Activated CD8-positive, alpha-beta memory T cell treated with anti-CD3 and anti-CD28 coated beads, Interleukin-2, amount 50 U/mL, for 1 hour (primary cell): Measurements from ENCODE around the gene ITGA7.
"Not testable (repeated sequence)": the region's sequence is repeated elsewhere in the genome, so short reads cannot be mapped to it uniquely, and the experiment has no call there.

Source experiments
- DNase-seq: peaks from one replicate; pipeline ENCODE4 v3.0.0-alpha.2; 2020; ENCODE audit errors: extremely low read depth

The ITGA7 gene

DNA sequence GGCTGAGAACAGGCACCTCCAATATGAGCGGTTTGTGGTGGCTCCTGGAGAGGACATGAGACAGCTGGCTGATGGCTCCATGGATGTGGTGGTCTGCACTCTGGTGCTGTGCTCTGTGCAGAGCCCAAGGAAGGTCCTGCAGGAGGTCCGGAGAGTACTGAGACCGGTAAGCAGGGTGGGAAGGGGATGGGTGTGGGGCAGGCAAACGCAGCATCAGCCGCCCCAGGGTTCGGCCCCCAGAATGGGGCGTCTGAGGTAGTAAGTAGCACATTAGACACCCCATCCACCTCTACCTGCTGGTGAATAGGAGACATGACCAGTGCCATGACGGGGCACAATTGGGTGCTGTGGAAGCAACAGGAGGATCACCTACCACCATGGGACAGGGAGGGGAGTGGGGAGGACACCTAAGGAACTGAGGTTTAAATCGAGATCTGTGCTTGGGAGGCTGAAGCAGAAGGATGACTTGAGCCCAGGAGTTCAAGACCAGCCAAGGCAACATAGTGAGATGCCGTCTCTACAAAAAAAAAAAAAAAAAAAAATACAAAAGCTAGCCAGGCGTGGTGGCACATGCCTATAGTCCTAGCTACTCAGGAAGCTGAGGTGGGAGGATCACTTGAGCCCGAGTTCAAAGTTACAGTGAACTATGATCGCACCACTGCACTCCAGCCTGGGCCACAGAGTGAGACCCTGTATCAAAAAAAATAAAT, 25.5 kb downstream of the ITGA7 start:
- no peak for DNase-seq

GRCh38 chr12:55681142-55682077, 26.3 kb downstream of the ITGA7 start:
- DNase-seq, result no peak

DNA sequence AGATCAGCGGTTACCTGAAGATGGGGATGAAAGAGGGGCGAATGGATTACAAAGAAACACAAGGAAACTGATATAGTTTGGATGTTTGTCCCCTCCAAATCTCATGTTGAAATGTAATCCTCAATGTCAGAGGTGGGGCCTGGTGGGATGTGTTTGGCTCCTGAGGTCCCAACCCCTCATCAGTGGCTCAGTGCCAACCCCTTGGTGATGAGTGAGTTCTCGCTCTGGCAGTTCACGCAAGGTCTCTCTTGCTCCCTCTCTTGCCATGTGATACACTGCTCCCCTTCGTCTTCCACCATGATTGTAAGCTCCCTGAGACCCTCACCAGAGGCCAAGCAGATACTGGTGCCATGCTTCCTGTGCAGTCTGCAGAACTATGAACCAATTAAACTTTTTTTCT, 28.0 kb downstream of the ITGA7 start:
- no peak for DNase-seq

GRCh38 chr12:55676707-55677106, 31.0 kb downstream of the ITGA7 start:
- DNase-seq, result no peak

GRCh38 chr12:55675666-55676065, 32.0 kb downstream of the ITGA7 start:
- DNase-seq, result no peak

DNA sequence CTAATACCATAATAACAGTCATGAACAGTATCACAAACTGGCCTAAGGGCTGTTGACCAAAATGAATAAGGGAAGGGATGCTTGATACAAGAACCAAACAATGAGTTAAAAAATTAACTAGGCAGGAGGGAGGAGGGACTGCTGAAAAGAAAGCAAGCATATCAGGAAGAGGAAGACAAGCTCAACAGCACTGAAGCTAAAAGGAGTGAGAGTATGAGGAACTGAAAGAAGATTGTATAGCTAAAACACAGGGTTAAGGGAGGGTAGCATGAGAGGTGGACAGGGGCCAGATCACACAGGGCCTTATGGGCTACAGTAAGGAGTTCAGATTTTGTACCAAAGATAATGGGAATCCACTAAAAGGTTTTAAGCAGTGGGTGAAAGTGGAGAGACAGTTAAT, 34.1 kb downstream of the ITGA7 start:
- DNase-seq, result no peak

- no peak for DNase-seq
Measured at GRCh38 chr12:55671746-55672145, 36.0 kb downstream of the ITGA7 start.

DNA sequence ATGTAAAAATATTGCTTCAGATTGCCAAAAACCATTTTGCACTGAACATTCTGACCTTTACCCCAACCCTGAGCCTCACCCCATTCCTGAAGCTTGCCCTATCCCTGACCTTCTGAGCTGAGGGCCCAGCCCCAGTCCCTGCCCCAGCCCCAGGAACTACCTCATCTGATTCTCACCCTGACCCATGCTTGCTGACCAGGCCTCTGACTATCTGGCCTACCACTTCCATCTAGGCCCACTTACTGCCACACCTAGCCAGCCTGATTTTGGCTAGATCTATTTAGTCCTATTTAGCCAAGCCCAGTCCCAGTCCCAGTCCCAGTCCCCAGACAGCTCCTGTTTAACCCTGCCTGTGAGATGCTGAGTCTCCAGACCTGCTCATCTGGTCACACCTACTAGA, 37.4 kb downstream of the ITGA7 start:
- DNase-seq, result no peak

- DNase-seq, result no peak
Measured at GRCh38 chr12:55666508-55666907, 41.2 kb downstream of the ITGA7 start.

GRCh38 chr12:55664826-55665225, 42.9 kb downstream of the ITGA7 start:
- DNase-seq, result no peak

- DNase-seq, result no peak
Measured at GRCh38 chr12:55663391-55663790, 44.3 kb downstream of the ITGA7 start.

DNA sequence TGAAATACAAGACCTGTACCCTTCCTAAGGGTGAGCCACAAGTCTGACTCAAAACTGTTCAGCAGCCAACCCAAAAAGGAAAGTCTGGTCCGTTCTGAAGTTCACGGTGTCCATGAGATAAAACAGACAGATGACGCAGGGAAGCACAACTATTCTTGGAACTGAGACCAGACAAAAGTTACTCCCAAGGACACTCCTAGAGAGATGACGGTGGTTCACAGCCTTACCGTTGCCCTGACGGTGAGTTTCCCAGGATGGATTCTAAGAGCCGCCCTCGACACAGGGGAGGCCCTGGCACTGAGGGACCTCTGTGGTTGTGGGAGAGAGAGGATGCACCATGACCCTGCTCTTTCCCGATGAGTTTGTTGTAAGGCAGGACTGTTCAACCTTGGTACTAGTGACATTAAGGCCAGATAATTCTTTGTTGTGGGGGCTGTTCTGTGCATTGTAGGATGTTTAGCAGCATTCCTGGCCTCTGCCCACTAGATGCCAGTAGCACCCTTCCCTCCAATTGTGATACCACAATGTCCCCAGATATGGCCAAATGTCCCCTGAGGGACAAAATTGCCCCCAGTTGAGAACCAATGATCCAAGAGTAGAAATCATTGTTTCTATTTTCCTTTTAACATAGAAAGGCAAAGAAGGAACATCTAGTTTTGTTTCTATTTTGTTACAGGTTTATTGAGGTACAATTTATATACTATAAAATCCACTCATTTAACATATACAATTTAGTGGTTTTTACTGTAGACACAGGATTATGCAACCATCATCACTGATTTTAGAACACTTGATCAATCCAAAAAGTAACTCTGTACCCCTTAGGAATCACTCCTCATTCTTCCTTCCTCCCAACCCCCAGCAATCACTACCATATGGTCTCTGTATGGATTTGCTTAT, 48.0 kb downstream of the ITGA7 start:
- no peak for DNase-seq

- DNase-seq, result no peak
Measured at GRCh38 chr12:55658635-55659391, 48.9 kb downstream of the ITGA7 start.

- no peak for DNase-seq
Measured at GRCh38 chr12:55658212-55658611, 49.5 kb downstream of the ITGA7 start.

- DNase-seq, result no peak
Measured at GRCh38 chr12:55657212-55657611, 50.5 kb downstream of the ITGA7 start.

GRCh38 chr12:55654511-55655214, 53.0 kb downstream of the ITGA7 start:
- DNase-seq, result no peak

DNA sequence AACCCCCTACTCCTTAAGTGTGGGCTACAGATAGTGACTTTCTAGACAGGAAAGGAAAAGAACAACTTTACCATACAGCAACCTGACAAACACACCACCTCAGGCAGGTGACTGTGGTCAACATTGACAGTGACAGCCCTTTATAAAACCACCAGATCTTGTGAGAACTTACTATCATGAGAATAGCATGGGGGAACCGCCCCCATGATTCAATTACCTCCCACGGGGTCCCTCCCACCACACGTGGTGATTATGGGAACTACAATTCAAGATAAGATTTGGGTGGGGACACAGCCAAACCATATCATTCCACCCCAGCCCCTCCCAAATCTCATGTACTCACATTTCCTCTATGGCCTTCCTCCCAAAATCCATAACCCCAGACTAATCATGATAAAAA, 54.7 kb downstream of the ITGA7 start:
- DNase-seq, result no peak

GRCh38 chr12:55652352-55652751, 55.4 kb downstream of the ITGA7 start:
- no peak for DNase-seq

DNA sequence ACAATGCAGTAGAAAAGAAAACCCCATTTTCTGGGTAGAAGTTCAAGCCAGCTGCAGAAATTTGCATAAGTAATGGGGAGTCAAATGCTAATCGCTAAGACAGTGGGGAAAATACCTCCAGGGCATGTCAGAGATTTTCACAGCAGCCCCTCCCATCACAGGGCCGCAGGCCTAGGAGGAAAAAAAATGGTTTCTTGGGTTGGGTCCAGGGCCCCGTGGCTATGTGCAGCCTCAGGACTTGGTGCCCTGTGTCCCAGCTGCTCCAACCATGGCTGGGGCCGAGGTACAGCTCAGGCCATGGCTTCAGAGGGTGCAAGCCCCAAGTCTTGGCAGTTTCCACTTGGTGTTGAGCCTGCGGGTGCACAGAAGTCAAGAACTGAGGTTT, 56.4 kb downstream of the ITGA7 start:
- DNase-seq, result no peak

GRCh38 chr12:55650620-55651298, 56.9 kb downstream of the ITGA7 start:
- not testable (repeated sequence) for DNase-seq
